BE2C (cell line): Measurements from ENCODE around the gene MYO1E.

Experiments used
- DNase-seq: peaks from one replicate; pipeline ENCODE4 v3.0.0-alpha.2; 2020
- H3K27me3 ChIP-seq: fragments of 250-450 bp; sonication (Bioruptor Pico); 2 replicates; pipeline ENCODE4 v1.5.1; 2020; ENCODE audit warnings: mild to moderate bottlenecking
- H3K36me3 ChIP-seq: fragments of 250-450 bp; sonication (Bioruptor Pico); 2 replicates; pipeline ENCODE4 v1.5.1; 2020; ENCODE audit warnings: mild to moderate bottlenecking
- H3K4me1 ChIP-seq: fragments of 250-450 bp; sonication (Bioruptor Pico); 2 replicates; pipeline ENCODE4 v1.5.1; 2020
- H3K4me3 ChIP-seq: 2 replicates; pipeline ENCODE4 v1.5.1; 2011; ENCODE audit warnings: low read depth, low read length
- H3K9me3 ChIP-seq: fragments of 250-450 bp; sonication (Bioruptor Pico); 2 replicates; pipeline ENCODE4 v1.5.1; 2020
- CTCF ChIP-seq: IDR thresholded peaks from 2 replicates; pipeline ENCODE4 v1.5.1; 2012; ENCODE audit warnings: mild to moderate bottlenecking, low read depth, low read length

The MYO1E gene

GRCh38 chr15:59278120-59278519 is 94.6 kb downstream of the MYO1E start:
- no peak for DNase-seq
- Histone ChIP-seq H3K4me1 (no peaks in the 10 kb centered on the region), H3K36me3 (no peaks in the 10 kb centered on the region), H3K27me3 (peaks cover 32% of the 10 kb centered on the region), H3K4me3 (no peak overlapping the region), H3K9me3 (no peaks in the 10 kb centered on the region)
- no peak for TF ChIP-seq CTCF

- Histone ChIP-seq H3K36me3 (no peaks in the 10 kb centered on the region), H3K4me3 (no peak overlapping the region), H3K27me3 (peaks cover 42% of the 10 kb centered on the region), H3K9me3 (no peaks in the 10 kb centered on the region), H3K4me1 (no peaks in the 10 kb centered on the region)
- no peak for DNase-seq
- no peak for TF ChIP-seq CTCF
These were observed 96.2 kb downstream of the MYO1E start for GRCh38 chr15:59276225-59277178.

- Histone ChIP-seq H3K36me3 (no peaks in the 10 kb centered on the region), H3K4me1 (no peaks in the 10 kb centered on the region), H3K27me3 (peaks cover 43% of the 10 kb centered on the region), H3K9me3 (no peaks in the 10 kb centered on the region), H3K4me3 (no peak overlapping the region)
- no peak for TF ChIP-seq CTCF
- no peak for DNase-seq
These were observed 98.3 kb downstream of the MYO1E start for GRCh38 chr15:59274126-59274970.

- no peak for DNase-seq
- Histone ChIP-seq H3K36me3 (no peaks in the 10 kb centered on the region), H3K4me1 (no peaks in the 10 kb centered on the region), H3K27me3 (peaks cover 47% of the 10 kb centered on the region), H3K9me3 (no peaks in the 10 kb centered on the region), H3K4me3 (no peak overlapping the region)
- TF ChIP-seq CTCF, result no peak
These were observed 99.4 kb downstream of the MYO1E start for GRCh38 chr15:59273234-59273633.

- no peak for DNase-seq
These were observed 101.0 kb downstream of the MYO1E start for GRCh38 chr15:59271595-59272201.

More at GRCh38 chr15:59271595-59272201, 101.0 kb downstream of the MYO1E start:
- Histone ChIP-seq H3K36me3 (no peaks in the 10 kb centered on the region), H3K9me3 (no peaks in the 10 kb centered on the region), H3K4me3 (no peak overlapping the region), H3K4me1 (no peaks in the 10 kb centered on the region), H3K27me3 (peaks cover 45% of the 10 kb centered on the region)
- no peak for TF ChIP-seq CTCF
